Endothelial cell of umbilical vein (primary cell): ENCODE results near the gene UPF3A. TPM values are rescaled to one million over a fixed set of nuclear protein-coding genes. Genes with fewer than 3 reads are reported as not detected.
A peak's percentile ranks its signal among the peaks of the same experiment; 100 is the strongest.

ENCODE experiments used
- BruUV-seq: library from RNA; stranded (reverse); fragments of 400-500 nt; replicated peaks from 2 replicates; lab custom pipeline; 2021; lab: Mats Ljungman, UMichigan
- CTCF ChIA-PET: fragments of 300-600, 350-600 bp; sonication (Branson Sonifier 250); formaldehyde crosslinking; loops from one replicate; lab custom pipeline; 2021; ENCODE audit warnings: antibody characterized with exemption, inconsistent platforms; lab: Charles Lee
- POLR2A ChIA-PET: fragments of 300-600, 350-600 bp; sonication (Branson Sonifier 250); formaldehyde crosslinking; loops from one replicate; lab custom pipeline; 2021; ENCODE audit warnings: antibody characterized with exemption, inconsistent platforms; lab: Charles Lee
- DNase-seq: peaks from one replicate; pipeline ENCODE4 v3.0.0-alpha.2; 2011; ENCODE audit warnings: low read depth, low spot score
- FAIRE-seq: peaks from 2 replicates; lab custom pipeline; 2011; peaks lifted over from hg19 to GRCh38; lab: Jason Lieb, UNC
- H2AFZ ChIP-seq: 2 replicates; pipeline ENCODE4 v1.6.0; 2012; ENCODE audit warnings: low read depth, low read length, control low read depth, inconsistent platforms
- H3K27ac ChIP-seq: 2 replicates; pipeline ENCODE4 v1.5.1; 2011; ENCODE audit warnings: low read depth, mild to moderate bottlenecking, control low read depth, low read length, moderate library complexity; ENCODE audit not compliant: insufficient read depth
- H3K27me3 ChIP-seq, 2 experiments: 2 replicates each; pipeline versions ENCODE4 v1.6.0 to v1.6.1; 2011; ENCODE audit warnings: low read length in 2 of 2, mixed read lengths in 1 of 2; ENCODE audit not compliant: control insufficient read depth in 2 of 2, insufficient read depth in 2 of 2
- H3K36me3 ChIP-seq, 2 experiments: 2 replicates in 1 of 2; 3 replicates in 1 of 2; pipeline ENCODE4 v1.5.1; 2011; ENCODE audit warnings: low read length in 2 of 2, mild to moderate bottlenecking in 1 of 2, moderate library complexity in 1 of 2; ENCODE audit not compliant: control insufficient read depth in 2 of 2, insufficient read depth in 2 of 2; ENCODE audit errors: extremely low read depth in 1 of 2
- H3K4me1 ChIP-seq: 3 replicates; pipeline ENCODE4 v1.5.1; 2011; ENCODE audit warnings: mild to moderate bottlenecking, low read length; ENCODE audit not compliant: control insufficient read depth, insufficient read depth; ENCODE audit errors: extremely low read depth
- H3K4me2 ChIP-seq: 2 replicates; pipeline ENCODE4 v1.6.1; 2011; ENCODE audit warnings: low read length, control low read depth, mixed read lengths; ENCODE audit not compliant: insufficient read depth
- H3K4me3 ChIP-seq, 3 experiments: fragments of 200-600 bp in 1 of 3; sonication (generic), shearing (Covaris generic) in 1 of 3; replicated peaks in 1 of 3; 2 replicates each; pipeline ENCODE4 v1.5.1; 2011 to 2016; ENCODE audit warnings: control low read depth in 3 of 3, low read length in 3 of 3, mild to moderate bottlenecking in 2 of 3, inconsistent platforms in 1 of 3, low read depth in 1 of 3, moderate library complexity in 1 of 3; ENCODE audit not compliant: insufficient read depth in 1 of 3
- H3K79me2 ChIP-seq: 2 replicates; pipeline ENCODE4 v1.6.0; 2012; ENCODE audit warnings: low read length, inconsistent platforms; ENCODE audit not compliant: control insufficient read depth, insufficient read depth
- H3K9ac ChIP-seq: replicated peaks from 2 replicates; pipeline ENCODE3; 2011; ENCODE audit warnings: low read length, control low read depth; ENCODE audit not compliant: insufficient read depth; ENCODE audit errors: extremely low read depth
- H3K9me1 ChIP-seq: replicated peaks from 3 replicates; pipeline ENCODE4 v1.6.0; 2011; ENCODE audit warnings: mild to moderate bottlenecking, low read length; ENCODE audit not compliant: control insufficient read depth, insufficient read depth; ENCODE audit errors: extremely low read depth
- H3K9me3 ChIP-seq: replicated peaks from 2 replicates; pipeline ENCODE4 v1.5.1; 2012; ENCODE audit warnings: low read length, inconsistent platforms; ENCODE audit not compliant: control insufficient read depth, insufficient read depth
- H4K20me1 ChIP-seq: replicated peaks from 2 replicates; pipeline ENCODE3; 2011; ENCODE audit warnings: mild to moderate bottlenecking, low read length; ENCODE audit not compliant: control insufficient read depth, insufficient read depth; ENCODE audit errors: extremely low read depth
- EZH2 ChIP-seq: IDR thresholded peaks from 2 replicates; pipeline ENCODE4 v1.6.1; 2012; ENCODE audit warnings: borderline replicate concordance, low read depth, mild to moderate bottlenecking, moderate library complexity, low read length, inconsistent platforms; ENCODE audit not compliant: severe bottlenecking
- FOS ChIP-seq: IDR thresholded peaks from 2 replicates; pipeline ENCODE4 v1.6.1; 2011; ENCODE audit warnings: mild to moderate bottlenecking, low read length, moderate library complexity, borderline replicate concordance; ENCODE audit not compliant: insufficient read depth
- JUN ChIP-seq: IDR thresholded peaks from 2 replicates; pipeline ENCODE4 v1.6.1; 2011; ENCODE audit warnings: borderline replicate concordance, low read depth; ENCODE audit not compliant: insufficient read length, insufficient read depth
- POLR2AphosphoS5 ChIP-seq: IDR thresholded peaks from 2 replicates; pipeline ENCODE4 v1.6.1; 2012; ENCODE audit warnings: low read depth, mild to moderate bottlenecking, control low read depth, low read length, moderate library complexity; ENCODE audit not compliant: insufficient read depth
- dilution Hi-C: fragments of 300-500 bp; cut with MboI; formaldehyde crosslinking; loops from one replicate; pipeline ENCODE4 v1.15.0; 2019; ENCODE audit warnings: low sequenced_read_pairs; ENCODE audit not compliant: extremely low pct_ligation_motif_present
- intact Hi-C: fragments of 100-400 bp; cut with micrococcal nuclease; formaldehyde crosslinking; loops from one replicate; pipeline ENCODE4 v1.10.0; 2022
- polyA plus RNA-seq, 4 experiments: library from polyadenylated mRNA; depleted of rRNA in 3 of 4; stranded (reverse) in 3 of 4; unstranded in 1 of 4; fragments of >200 nt; gene quantifications; 2 replicates each; pipeline versions ENCODE4 v1.2.1 to v1.2.3, GENCODE V29; 2011 to 2012; ENCODE audit warnings: missing spikeins in 1 of 4
- total RNA-seq: library from RNA; stranded (reverse); gene quantifications from 2 replicates; pipeline ENCODE4 v1.2.3, GENCODE V29; 2021
- TF ChIP-seq, protein P1 (sequence below), 2 donors: IDR thresholded peaks; 1 replicate in 1 of 2; 2 replicates in 1 of 2; pipeline ENCODE4 v1.5.1; 2011; ENCODE audit warnings: low read length in 2 of 2, mild to moderate bottlenecking in 2 of 2, moderate library complexity in 2 of 2, control low read depth in 1 of 2, inconsistent platforms in 1 of 2, low read depth in 1 of 2; ENCODE audit not compliant: insufficient read depth in 1 of 2; ENCODE audit errors: extremely low read depth in 1 of 2

The UPF3A gene
- total and polyA plus RNA-seq, 2 donors (not counting 3 experiments of a cell fraction or from before 2014, with no cell fraction given) = 37.2 to 75.4 TPM

DNA sequence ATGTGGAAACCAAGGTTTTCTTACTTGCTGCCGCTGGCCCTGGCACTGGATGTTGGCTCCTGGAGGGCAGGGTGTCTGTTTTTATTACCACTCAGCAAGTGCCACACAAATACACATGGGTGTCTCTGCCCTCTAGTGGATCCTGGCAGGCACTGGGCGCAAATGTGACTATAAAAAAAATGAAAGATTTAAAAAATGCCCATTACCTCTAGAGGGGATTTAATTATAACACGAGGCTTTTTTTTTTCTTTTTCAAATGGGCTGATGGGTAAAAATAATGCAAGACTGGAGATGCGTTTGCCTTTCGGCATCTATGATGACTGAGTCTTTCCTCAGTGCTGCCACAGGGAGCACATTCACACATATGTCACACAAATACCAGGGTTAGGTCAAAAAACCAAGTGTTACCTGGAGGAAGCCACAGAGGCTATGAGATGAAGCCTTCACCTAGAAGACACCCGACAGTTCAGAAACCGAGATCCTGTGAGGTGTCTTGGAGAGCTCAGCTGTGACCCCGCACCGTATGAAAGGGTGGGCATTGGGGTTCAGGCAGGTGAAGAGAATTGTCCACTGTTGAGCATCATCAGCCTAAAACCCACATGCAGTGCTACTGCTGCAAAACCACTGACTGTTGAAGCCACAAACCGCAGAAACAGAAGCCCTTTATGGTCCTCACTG, 58.6 kb downstream of the UPF3A start:
- no TSS peak for BruUV-seq
- Histone ChIP-seq H3K27me3 (peaks cover 0 to 3% of the 10 kb centered on the region in 2 experiments), H3K27ac (no peak overlapping the region), H3K36me3 (no peaks in the 10 kb centered on the region), H3K4me2 (no peak overlapping the region), H2AFZ (no peak overlapping the region), H4K20me1 (no peaks in the 10 kb centered on the region), H3K9me1 (no peaks in the 10 kb centered on the region), H3K4me3 (no peak overlapping the region), H3K4me1 (no peaks in the 10 kb centered on the region), H3K9ac (no peak overlapping the region), H3K79me2 (no peaks in the 10 kb centered on the region), H3K9me3 (no peaks in the 10 kb centered on the region)
- FAIRE-seq (peak; percentile 83), DNase-seq (peak; percentile 52)
- CTCF ChIA-PET = no interaction called here
- dilution Hi-C loops = no loop called here
- TF ChIP-seq, protein P1, sequence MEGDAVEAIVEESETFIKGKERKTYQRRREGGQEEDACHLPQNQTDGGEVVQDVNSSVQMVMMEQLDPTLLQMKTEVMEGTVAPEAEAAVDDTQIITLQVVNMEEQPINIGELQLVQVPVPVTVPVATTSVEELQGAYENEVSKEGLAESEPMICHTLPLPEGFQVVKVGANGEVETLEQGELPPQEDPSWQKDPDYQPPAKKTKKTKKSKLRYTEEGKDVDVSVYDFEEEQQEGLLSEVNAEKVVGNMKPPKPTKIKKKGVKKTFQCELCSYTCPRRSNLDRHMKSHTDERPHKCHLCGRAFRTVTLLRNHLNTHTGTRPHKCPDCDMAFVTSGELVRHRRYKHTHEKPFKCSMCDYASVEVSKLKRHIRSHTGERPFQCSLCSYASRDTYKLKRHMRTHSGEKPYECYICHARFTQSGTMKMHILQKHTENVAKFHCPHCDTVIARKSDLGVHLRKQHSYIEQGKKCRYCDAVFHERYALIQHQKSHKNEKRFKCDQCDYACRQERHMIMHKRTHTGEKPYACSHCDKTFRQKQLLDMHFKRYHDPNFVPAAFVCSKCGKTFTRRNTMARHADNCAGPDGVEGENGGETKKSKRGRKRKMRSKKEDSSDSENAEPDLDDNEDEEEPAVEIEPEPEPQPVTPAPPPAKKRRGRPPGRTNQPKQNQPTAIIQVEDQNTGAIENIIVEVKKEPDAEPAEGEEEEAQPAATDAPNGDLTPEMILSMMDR (IDR thresholded peaks at IDR 0.05; ENCODE audit: extremely low read depth in 1 of 2, insufficient read depth in 1 of 2, low read depth in 1 of 2, low read length in 2 of 2) = peak; percentile 64 to 67
- TF ChIP-seq EZH2 = no peak
- POLR2A ChIA-PET = no interaction called here
- intact Hi-C loops = no loop called here

DNA sequence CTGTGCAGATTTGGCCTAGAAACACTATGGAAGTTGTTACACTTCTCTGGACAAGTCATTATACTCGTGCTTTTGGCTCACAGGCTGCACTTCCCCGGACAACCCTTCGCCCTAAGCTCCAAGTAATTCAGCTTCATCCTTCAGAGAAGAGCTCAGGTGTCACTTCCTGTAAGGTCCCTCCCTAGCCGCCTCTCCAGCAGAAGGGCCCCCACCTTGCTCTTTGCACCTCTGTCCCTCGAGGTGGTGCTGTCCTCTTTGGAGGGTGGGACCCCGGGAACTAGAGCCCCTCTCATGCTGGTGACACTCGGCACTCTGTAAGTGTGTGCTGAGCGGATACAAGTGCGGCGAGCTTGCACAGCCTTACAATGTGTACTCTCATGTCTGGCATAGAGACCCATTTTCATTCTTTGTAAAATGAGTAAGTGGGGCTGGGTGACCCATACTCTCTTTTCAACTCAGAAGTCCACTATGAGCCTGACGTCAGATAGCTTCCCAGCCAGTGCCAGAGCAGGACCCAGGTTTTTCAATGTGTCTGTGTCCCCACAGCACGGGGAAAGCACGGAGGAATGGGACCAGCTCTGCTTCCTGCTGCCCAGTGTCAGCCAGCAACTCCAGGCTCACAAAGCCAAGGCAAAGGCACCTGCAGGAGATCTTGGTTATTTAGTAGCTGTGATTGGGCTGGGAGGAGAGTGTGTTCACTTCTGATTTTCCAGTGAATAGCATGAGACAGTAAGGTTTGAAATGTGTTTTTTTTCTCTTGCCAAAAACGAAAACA, 59.8 kb downstream of the UPF3A start:
- Histone ChIP-seq H3K36me3 (no peaks in the 10 kb centered on the region), H3K9me3 (no peaks in the 10 kb centered on the region), H3K4me2 (no peak overlapping the region), H3K4me3 (no peak overlapping the region), H3K9ac (no peak overlapping the region), H2AFZ (no peak overlapping the region), H3K79me2 (no peaks in the 10 kb centered on the region), H3K27me3 (peaks cover 3% of the 10 kb centered on the region in 2 experiments), H3K4me1 (no peaks in the 10 kb centered on the region), H3K9me1 (no peaks in the 10 kb centered on the region), H4K20me1 (no peaks in the 10 kb centered on the region), H3K27ac (no peak overlapping the region)
- no peak for DNase-seq
- no peak for FAIRE-seq
- CTCF ChIA-PET = interaction anchor here (0.8 to 1.7 kb wide), 4 partner anchors 9 to 60 kb away, joined by 3 to 6 read pairs (median 3); partner anchors contain the start of gene UPF3A
- TF ChIP-seq FOS (no peak), JUN (no peak), POLR2AphosphoS5 (no peak)
- TF ChIP-seq, protein P1 (IDR thresholded peaks at IDR 0.05; ENCODE audit: extremely low read depth in 1 of 2, insufficient read depth in 1 of 2, low read depth in 1 of 2, low read length in 2 of 2) = no peak
- dilution Hi-C loops (no loop called here), intact Hi-C loops (no loop called here)
- no TSS peak for BruUV-seq
- POLR2A ChIA-PET = no interaction called here
